ENCODE measurements around the gene RLN2.
"Not testable (repeated sequence)": the region's sequence is repeated elsewhere in the genome, so short reads cannot be mapped to it uniquely, and the experiment has no call there.

Gene RLN2, protein sequence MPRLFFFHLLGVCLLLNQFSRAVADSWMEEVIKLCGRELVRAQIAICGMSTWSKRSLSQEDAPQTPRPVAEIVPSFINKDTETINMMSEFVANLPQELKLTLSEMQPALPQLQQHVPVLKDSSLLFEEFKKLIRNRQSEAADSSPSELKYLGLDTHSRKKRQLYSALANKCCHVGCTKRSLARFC

DNA sequence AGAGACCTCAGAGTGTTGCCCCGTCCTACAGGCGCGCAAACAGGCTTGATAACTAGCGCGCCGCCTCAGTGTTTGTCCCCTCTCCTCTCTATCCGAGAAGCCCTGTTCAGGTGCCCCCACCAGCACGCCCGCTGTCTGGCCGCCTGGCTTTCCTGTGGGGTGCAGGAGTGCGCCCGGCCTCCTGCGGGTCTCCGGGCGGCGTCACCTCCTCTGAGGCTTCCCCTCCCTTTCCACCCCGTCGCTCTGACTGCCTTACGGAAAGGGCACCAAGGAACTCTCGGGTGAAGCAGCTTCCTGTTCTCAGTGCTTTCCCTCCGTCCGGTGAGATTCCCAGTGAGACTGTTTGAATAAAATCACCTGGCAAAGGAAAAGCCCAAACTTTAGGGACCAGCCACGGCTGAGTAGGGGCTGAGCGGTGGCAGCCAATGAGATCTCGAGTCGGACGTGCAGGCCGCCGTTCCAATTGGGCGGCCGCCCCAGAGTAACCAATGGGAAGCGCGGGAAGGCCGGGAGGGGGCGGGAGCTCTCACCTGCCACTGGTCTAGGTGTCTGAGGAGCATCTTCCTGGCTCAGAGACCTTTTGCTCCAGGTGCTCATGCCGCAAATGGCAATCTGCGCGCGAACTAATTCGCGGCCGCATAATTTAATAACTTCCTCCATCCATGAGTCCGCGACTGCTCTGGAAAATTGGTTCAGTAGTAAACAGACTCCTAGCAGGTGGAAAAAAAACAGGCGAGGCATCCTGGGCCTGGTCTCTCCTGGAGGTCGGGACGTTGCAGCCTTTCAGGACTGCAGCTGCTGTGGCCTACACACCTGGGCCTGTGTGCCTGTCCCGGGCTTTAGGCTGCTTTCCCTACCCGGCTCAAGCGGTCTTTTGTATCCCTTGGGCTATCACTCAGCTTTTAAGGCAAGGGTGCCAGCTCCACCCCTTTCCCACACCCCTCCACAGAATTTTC is at the start of gene RLN2:
RLN2 (minus strand) TSS at position 877 of the 956 bp plus-strand sequence; CDS start at position 741, 136 bp downstream.
- DNase-seq, result not testable (repeated sequence)

DNA sequence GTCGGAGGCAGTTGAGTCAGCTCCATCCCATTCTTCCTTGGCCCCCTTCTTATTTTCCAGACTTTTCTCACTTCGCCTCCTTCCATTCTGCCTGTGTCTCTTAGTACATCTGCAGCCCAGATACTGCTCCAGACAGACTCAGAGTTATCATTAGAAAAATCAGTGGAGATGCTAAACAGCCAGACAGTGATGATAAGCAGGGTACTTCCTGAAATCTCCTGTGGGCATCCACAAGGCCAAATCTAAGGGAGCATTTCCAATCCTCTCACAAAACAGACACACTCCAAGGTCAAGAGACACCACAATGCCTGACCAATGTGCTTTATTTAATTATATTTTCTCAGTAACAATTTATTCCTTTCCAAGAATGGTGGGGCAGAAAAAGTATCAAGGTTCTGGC is 49.7 kb upstream of the RLN2 start:
- no peak for DNase-seq

DNA sequence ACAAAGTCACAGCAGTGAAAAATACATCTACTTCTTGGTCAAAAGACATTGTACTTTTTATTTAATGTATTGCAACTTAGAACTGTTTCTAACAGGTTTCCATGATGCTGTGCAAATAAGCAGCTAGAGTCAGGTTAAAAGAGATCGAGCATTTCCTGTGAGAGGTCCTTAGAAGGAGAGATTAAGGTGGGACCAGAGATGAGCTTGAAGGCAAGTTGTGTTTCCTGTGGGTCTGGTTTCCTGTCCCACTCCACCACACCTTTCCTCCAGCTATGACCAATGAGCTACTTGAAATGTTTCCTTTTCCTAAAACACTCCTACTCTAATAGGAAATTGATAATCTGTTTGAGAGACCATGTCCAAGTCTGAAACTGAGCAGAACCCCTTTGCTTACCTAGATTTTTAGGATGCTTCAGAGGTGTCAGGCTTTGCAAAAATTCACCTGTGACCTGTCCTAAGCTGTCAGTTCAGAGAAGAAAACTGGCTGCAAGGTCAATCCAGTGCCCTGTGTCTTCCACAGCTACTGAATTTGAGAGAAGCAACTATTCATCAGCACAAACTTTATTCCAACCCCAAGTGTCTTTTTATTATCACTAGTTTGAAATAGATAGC is 48.2 kb upstream of the RLN2 start:
- DNase-seq, result no peak

DNA sequence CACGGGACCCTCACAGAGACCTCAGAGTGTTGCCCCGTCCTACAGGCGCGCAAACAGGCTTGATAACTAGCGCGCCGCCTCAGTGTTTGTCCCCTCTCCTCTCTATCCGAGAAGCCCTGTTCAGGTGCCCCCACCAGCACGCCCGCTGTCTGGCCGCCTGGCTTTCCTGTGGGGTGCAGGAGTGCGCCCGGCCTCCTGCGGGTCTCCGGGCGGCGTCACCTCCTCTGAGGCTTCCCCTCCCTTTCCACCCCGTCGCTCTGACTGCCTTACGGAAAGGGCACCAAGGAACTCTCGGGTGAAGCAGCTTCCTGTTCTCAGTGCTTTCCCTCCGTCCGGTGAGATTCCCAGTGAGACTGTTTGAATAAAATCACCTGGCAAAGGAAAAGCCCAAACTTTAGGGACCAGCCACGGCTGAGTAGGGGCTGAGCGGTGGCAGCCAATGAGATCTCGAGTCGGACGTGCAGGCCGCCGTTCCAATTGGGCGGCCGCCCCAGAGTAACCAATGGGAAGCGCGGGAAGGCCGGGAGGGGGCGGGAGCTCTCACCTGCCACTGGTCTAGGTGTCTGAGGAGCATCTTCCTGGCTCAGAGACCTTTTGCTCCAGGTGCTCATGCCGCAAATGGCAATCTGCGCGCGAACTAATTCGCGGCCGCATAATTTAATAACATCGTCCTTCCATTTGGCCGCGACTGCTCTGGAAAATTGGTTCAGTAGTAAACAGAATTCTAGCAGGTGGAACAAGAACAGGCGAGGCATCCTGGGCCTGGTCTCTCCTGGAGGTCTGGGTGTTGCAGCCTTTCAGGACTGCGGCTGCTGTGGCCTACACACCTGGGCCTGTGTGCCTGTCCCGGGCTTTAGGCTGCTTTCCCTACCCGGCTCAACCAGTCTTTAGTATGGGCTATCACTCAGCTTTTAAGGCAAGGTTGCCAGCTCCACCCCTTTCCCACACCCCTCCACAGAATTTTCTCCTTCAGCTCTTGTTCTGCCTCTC is 34.8 kb upstream of the RLN2 start, which contains the start of gene RLN1:
RLN1 (minus strand) TSS at position 885 of the 990 bp plus-strand sequence; CDS start at position 755, 130 bp downstream.
- not testable (repeated sequence) for DNase-seq

DNA sequence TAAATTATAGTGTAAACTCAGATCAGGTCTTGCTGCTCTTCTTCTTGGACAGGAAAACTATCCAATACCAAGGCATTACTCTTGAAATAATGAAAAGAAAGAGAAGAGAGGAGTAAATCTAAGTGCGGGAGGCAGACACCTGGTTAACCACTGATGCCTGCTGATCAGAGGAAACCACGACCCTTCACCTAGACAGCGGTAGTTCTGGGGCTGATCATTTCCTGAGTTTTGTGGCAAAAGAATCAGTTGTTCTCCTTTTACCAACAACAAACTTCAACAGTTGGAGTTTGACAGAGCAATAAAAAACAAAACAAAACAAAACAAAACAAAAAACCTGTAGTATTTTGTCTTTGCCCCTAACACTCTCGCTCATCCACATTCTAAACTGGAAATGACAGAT is 32.2 kb upstream of the RLN2 start:
- no peak for DNase-seq

DNA sequence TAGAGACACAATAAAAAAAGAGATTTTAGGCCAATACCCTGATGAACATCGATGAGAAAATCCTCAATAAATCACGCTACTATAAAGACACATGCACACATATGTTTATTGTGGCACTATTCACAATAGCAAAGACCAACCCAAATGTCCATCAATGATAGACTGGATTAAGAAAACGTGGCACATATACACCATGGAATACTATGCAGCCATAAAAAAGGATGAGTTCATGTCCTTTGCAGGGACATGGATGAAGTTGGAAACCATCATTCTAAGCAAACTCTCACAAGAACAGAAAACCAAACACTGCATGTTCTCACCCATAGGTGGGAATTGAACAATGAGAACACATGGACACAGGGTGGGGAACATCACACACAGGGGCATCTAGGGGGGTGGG is 26.8 kb upstream of the RLN2 start:
- DNase-seq, result not testable (repeated sequence)

DNA sequence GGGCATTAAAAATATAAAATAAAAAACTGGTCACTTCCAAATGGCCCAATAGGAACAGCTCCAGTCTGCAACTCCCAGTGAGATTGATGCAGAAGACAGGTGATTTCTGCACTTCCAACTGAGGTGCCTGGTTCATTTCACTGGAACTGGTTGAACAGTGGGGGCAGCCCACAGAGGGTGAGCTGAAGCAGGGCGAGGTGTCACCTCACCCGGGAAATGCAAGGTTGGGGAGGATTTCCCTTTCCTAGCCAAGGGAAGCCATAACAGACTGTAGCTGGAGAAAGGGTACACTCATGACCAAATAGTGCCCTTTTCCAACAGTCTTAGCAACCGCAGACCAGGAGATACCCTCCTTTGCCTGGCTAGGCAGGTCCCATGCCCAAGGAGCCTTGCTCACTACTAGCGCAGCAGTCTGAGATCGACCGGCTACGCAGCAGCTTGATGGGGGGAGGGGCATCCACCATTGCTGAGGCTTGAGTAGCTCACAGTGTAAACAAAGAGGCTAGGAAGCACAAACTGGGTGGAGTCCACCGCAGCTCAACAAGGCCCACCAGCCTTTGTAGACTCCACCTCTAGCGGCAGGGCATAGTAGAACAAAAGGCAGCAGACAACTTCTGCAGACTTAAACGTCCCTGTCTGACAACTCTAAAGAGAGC is 22.5 kb upstream of the RLN2 start:
- no peak for DNase-seq

DNA sequence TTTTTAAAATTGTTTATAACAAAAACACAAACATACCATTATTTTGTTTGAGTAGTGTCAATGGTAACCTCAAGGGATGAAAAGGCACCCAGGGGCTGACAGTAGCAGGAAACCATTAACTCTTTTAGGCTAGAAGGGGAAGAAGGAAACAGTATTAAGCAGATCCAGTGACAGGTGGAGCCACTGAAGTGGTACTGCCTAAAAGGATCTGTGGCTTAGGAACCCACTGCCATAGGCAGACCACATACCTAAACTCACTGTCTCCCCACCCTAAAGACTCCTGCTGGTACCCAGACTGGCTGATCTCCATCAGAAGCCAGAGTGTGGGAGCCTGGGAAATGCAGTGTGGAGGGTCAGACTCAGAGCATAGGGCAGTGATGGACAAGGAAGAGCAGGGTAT is 21.7 kb upstream of the RLN2 start:
- no peak for DNase-seq

DNA sequence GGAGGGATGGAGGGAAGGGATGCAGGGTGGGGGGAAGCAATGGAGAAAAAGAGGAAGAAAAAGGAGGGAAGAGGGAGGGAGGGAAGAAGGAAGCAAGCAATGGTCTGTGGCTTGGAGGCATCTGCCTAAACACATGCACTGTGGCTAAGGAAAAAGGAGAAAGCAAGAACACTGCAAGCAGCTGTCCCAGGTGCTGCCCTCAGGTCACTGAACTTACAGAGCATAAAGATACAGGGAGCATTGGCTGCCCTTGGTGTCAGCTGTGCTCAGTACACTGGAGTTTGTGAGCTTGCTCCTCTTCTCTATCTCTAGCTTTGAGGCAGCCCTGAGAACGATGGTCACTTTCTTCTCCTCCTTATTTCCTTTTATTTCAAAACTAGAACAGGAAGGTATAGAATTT is 17.1 kb upstream of the RLN2 start:
- peak; percentile 0 to 9 for DNase-seq

DNA sequence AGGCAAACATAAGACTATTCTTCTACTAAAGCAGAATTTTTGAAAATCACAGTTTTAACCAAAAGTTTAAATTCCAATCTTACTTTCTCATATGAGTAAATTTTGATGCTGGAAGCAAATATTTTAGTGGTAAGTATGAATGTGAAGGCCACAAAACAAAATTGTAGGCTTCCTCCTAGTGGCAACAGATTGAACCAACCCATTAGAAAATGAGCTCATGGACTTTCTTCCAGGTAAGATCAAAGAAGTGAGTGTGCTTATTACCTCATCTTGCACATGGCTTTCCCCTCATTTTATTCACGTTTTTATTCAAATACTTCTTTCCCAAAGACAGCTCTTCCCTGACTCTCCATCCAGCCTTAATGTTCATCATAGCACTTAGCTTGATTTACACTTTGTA is 16.5 kb upstream of the RLN2 start:
- DNase-seq, result peak in 1 of 2 experiments; percentile 1

DNA sequence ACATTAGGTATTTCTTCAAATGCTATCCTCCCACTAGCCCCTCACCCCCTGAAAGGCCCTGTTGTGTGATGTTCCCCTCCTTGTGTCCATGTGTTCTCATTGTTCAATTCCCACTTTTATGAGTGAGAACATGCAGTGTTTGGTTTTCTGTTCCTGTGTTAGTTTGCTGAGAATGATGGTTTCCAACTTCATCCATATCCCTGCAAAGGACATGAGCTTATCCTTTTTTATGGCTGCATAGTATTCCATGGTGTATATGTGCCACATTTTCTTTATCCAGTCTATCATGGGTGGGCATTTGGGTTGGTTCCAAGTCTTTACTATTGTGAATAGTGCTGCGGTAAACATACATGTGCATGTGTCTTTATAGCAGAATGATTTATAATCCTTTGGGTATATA is 11.9 kb upstream of the RLN2 start:
- not testable (repeated sequence) for DNase-seq

DNA sequence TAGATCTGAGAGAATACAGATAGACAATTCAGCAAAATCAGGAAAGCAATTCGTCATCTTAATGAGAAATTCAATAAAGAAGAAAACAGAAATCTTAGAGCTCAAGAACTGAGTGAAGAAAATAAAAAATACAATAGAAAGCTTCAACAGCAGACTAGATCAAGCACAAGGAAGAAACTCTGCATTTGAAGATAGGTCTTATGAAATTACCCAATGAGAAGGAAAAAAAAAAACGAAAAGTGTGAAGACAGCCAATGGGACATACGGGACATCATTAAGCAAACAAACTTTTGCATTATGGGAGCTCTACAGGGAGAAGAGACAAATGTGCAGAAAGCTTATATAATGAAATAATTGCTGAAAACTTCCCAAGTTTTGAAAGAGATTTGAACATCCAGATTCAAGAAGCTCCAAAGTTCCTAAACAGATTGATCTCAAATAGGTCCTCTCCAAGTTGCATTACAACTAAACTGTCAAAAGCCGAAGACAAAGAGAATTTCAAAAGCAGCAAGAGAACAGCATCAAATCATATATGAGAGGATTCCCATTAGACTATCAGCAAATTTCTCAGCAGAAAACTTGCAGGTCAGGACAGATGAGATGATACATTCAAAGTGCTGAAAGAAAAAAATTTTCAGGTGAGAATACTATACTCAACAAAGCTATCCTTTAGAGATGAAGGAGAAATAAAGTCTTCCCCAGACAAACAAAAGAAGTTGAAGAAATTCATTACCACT is 10.8 kb upstream of the RLN2 start:
- no peak for DNase-seq

DNA sequence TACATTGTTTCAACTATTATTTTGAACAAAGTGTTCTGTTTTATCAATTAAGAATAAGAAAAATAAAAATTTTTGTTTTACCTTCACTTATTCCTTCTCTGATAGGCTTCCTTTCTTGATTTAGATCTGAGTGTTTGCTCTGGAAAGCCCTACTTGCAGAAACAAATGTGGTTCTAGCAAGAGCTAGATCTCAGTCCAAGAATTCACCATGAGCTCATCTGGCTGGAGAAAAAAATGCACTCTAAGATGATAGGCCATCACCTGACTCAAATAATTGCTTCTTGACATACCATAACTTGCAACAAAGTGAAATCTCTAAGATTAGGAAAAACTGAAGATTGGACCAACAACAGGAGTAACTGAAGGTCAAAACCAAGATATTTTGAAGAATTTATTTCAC is 6.3 kb upstream of the RLN2 start:
- DNase-seq, result no peak

DNA sequence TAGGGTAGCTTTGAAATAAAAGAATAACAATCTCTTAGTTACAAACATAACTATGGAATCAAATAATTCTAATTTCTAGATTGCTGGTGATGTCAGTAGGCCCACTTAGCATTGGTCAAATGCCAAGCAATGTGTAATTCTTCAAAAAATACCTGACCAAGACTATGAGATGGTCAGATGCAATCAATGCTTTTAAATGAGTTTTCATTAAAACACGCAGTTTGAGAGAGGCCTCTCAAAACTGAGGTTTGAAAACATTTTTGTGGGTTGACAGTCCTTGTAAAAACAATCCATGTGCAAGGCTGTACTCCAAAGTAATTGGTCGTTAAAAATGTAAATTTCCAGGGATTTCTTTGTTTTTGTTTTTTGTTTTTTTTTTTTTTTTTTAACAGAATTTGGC is 1.2 kb upstream of the RLN2 start:
- DNase-seq, result no peak

DNA sequence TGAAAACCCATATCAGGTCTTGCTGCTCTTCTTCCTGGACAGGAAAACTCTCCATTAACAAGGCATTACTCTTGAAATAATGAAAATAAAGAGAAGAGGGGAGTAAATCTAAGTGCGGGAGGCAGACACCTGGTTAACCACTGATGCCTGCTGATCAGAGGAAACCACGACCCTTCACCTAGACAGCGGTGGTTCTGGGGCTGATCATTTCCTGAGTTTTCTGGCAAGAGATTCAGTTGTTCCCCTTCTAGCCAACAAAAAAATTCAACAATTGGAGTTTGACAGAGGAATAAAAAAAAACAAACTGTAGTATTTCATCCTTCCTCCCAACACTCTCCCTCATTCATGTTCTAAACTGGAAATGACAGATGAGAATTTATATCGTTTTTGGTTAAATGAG is 3.0 kb downstream of the RLN2 start:
- no peak for DNase-seq

DNA sequence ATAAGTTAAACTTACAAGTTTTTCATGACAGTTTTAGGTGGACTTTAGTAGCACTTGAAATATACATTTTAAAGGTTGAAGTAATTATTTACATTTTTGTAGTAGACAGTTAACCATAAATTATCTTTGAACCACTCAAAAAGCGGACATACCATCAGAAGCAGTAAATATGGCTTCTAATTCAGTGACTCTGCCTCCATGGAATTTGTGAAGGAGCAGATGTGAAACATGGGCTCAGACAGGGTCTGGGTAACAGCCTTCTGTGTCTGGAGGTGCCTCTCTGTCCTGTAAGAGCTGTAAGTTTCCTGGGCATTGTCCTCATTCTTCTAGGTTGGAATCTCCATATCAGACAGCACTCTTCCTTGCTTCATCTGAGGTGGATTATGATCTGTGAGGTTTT is 12.4 kb downstream of the RLN2 start:
- DNase-seq, result no peak

DNA sequence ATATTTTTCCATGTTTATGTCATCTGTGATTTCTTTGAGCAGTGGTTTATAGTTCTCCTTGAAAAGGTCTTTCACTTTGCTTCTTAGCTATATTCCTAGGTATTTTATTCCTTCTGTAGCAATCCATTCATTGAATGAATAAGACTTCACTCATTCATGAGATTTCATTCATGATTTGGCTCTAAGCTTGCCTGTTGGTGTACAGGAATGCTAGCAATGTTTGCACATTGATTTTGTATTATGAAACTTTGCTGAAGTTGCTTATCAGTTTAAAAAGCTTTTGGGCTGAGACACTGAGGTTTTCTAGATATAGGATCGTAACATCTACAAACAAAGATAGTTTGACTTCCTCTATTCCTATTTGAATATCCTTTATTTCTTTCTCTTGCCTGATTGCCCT is 15.9 kb downstream of the RLN2 start:
- DNase-seq, result no peak

DNA sequence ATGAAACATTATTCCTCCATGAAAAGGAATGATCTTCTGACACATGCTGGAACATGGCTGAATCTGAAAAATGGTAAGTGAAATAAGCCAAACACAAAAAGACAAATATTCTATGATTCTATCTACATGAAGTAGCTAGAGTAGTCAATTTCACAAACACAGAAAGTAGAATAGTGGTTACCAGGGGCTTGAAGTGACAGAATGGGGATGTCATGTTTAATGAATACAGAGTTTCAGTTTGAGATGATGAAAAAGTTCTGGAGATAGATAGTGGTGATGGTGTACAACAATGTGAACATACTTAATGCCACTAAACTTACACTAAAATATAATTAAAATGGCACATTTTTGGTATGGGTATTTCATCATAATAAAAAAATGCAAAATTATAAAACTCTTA is 18.3 kb downstream of the RLN2 start:
- DNase-seq, result no peak

DNA sequence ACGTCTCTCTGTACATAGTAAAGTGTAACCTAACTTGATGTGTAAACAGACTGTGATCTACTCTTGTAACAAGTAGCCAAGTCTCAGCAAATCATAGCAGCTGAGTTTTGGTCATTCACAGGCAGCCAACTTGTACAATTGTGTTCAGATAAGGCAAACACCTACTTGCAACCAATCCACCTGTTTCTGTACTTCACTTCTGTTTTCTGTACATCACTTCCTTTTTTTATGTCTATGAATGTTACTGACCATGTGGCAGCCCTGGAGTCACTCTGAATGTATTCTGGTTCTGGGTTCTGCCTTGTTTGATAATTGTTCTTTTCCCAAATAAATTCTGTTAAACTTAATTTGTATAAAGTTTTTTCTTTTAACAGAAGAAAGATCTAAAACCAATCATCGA is 26.0 kb downstream of the RLN2 start:
- no peak for DNase-seq

DNA sequence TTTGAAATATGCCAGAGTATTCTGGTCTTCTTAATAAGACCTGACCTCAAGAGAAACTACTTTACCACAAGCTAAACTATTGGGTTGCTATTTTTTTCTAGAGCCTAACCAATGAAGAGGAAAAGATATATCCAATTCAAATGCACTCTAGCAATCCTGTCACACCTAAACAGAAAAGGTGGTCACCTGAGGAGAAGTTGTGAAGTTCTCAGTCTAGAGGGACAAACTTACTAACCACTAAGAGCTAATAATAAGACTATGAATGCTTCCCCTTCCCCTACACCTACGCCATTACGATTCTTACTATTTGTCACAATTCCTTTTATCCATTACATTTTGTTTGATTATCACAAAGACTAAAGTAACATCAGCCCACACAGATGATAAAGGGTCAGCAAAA is 29.7 kb downstream of the RLN2 start:
- no peak for DNase-seq

DNA sequence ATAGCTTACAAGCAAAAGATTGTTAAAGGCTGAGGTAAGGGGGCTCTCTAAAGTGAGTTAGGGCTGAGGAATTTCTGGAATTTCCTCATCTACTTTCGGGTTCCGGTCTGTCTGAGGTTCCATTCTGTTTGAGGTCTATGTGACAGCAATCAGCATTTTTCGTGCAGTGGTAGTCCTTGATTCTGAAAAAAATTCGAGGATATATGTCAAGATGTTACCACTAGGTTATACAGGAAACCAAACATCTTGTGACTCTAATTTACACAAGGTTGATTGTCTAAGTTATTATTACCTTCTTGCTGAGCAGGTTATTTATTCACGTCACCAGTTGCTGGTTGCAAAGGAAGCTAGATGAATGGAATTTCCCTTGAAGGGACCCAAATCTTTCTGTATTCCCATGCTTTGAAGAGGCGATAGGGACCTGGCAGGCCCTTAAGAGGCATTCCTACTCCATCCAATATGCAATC is 35.2 kb downstream of the RLN2 start:
- no peak for DNase-seq
